GM21825 (cell line): ENCODE results near the gene DUSP12.

Experiments
- ATAC-seq: cut with Tn5 transposase; IDR thresholded peaks from one replicate; pipeline ENCODE4 v1.9.1; 2021; ENCODE audit warnings: mild to moderate bottlenecking, moderate library complexity; ENCODE audit not compliant: unreplicated experiment

DUSP12 gene

DNA sequence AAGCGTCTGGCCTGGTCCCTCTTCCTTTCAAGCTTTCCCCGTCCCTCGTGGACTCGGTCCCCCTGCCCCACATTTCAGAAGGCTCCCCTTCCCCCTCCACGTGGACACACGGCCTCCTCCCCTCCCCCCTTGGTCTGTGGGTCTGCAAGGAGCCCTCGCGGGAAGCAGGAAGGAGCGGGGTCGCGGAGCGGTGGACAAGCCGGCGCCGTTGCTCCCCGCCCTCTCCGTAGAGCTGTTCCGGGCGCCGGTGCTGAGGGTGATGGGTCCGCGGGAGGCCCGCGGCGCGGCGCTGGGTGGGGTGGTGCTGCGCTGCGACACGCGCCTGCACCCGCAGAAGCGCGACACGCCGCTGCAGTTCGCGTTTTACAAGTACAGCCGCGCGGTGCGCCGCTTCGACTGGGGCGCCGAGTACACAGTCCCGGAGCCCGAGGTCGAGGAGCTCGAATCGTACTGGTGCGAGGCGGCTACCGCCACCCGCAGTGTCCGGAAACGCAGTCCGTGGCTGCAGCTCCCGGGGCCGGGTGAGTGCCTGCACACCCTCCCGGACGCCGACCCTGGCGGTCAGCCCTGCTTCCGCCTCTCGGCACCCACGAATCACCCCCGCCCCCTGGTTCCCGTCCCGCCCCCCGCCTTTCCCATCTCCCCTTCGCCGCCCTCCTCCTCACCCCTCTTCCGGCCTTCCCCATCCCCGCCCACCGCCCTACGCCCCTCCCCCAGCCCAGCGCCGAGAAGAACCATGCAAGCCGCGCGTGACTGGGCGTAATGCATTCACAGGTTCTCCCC lies 22.9 kb upstream of the DUSP12 start:
- ATAC-seq: peak; percentile 46

DNA sequence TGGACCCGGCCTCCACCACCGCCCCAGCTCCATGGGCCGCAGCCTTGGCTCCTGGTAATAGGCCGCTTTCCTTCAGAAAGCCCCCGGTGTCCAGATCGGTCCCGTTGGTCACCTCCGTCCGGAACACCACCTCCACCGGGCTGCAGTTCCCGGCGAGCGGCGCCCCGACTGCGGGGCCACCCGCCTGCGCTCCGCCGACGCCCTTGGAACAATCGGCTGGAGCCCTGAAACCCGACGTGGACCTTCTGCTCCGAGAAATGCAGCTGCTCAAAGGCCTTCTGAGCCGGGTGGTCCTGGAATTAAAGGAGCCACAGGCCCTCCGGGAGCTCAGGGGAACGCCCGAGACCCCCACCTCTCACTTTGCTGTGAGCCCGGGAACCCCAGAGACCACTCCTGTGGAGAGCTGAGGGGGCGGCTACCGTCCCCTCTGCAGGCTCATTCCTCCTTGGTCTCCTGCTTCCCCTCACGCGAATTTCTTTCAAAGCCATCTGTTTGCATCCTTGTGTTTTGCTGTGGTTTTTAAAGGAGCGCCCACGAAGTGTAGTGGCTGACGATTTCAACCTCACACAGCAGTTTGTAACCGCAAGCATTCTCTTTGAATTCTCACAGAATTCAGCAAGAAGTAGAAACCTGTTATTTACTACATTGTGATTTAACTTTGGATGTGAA lies 22.2 kb upstream of the DUSP12 start:
- ATAC-seq: peak; percentile 12

DNA sequence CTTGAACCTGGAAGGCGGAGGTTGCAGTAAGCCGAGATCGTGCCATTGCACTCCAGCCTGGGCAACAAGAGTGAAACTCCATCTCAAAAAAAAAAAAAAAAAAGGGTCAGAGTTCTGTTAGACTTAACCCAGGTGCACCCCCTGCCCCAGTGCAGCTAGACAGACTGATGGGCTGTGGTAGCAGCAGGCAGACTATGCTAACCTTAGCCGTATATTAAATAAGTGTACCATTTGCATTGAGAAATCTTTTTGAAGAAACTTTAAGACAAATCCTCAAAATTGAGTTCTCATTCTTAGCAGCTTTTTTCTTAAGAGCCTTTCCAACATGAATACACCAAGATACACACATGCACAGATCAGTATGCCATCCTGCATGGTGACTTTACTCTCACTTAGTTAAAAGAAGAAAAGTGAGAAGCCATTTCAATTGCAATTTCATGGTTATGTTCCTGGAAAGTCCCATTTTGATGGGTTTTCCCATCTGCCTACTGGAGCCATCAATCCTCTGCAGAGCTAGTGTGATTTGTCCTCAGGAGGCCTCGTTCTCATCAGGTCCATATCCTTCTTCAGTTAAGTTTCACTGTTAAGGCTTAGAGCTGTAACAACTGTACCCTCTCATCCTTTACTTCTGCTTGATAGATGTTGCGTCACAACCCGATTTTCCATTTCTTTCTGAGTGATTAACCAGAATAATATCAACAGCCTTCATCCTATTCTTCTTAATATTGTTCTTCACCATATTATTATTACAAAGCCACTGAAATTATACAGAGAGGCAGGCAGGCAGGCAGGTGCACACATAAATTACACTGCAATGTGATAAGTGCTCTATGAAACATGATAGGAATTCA lies 21.0 kb upstream of the DUSP12 start:
- ATAC-seq: no peak

DNA sequence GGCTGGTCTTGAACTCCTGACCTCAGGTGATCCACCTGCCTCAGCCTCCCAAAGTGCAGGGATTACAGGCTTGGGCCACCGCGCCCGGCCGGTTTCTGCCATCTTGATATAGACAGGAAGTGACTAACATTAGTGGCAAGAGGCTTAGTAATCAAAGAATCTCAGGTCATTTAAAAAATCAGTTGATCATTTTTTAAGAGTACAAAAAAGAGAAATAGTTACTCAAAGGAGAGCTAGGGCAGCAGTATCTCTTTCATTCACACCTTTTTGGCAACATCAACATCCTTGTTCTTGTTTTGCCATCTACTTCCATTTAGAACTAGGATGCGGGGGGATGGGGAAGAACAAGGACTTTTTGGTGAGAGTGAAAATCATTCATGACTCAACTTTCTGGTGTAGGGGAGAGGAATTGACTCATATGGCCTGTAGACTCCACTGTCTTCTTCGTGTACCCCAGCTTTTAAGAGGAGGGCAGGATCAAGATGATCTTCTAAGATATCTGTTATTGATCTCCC lies 19.5 kb upstream of the DUSP12 start:
- no peak for ATAC-seq

DNA sequence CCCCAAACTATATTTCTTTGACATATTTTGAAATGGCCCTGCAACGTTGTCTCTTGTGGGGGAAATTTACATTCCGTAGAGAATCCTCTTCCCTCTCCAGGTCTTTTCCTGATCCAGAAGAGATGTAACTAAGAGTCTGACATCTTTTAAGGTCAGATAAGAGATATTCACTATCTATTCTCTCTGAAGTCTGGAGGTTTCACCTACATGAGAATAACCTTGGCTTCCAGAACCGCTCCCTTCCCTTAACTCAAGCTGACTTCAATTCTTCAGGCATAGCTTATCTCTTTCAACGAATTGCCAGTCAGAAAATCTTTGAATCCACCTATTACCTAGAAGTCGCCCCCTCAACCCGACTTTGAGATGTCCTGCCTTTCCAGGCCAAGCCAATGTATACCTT lies 18.3 kb upstream of the DUSP12 start:
- no peak for ATAC-seq

DNA sequence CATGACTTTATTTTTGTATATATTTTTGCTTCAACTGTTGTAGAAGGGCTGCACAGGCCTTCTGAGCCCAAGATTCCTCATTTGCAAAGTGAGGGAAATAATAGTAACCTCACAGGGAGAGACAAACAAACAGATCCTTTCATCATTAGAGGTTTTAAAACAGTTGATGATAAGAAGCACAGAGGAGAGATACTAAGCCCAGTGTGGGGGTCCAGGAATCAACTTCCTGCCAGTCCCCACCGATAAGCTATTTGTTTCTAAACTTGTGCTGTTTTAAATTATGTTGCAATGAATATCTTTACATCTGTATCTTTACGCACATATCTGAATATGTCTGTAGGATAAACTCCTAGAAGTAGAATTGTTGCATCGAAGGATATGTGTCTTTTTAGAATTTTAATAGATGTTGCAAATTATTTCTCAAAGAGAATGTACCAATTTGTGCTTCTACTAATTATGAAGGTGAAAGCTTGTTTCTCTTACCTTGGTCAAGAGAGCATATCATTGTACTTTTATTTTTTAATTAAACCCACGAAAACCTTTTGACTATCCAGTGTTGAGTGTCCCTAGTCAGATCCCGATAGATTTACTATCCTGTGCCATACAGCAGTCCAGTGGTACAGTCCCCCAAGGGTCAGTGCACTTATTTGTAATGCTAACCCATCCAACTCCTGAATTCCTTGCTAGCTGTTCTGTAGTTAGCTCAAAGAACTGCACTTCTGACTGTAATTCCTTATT lies 17.4 kb upstream of the DUSP12 start:
- ATAC-seq: no peak

DNA sequence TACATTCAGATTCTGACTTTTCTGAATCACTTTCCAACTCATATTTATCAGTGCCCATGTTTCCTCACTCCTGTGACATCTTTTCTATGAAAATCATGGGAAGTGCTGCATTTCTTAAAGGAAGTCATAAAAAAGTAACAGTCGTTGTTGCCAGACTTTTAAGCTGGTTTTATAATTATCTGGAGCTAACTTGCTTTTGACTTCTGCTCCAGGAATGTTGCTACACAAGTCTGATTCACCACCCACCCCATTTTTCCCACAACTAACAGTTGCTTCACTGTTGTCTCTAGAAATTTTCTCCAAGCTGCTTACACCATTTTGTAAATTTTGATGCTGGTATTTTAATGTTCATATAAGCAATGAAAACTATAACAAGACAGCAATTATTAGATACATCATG lies 16.1 kb upstream of the DUSP12 start:
- ATAC-seq: no peak

DNA sequence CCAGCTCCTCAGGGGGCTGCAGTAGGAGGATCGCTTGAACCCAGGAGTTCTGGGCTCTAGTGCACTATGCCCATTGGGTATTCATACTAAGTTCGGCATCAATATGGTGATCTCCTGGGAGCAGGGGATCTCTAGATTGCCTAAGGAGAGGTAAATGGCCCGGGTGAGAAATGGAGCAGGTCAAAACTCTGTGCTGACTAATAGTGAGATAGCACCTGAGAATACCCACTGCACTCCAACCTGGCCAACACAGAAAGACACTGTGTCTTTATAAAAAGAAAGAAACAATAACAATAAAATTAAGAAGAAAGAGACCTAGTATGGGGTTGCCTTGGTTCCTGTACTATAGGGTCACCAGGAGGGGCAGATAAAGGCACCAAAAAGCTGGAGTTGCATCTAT lies 13.7 kb upstream of the DUSP12 start:
- no peak for ATAC-seq

DNA sequence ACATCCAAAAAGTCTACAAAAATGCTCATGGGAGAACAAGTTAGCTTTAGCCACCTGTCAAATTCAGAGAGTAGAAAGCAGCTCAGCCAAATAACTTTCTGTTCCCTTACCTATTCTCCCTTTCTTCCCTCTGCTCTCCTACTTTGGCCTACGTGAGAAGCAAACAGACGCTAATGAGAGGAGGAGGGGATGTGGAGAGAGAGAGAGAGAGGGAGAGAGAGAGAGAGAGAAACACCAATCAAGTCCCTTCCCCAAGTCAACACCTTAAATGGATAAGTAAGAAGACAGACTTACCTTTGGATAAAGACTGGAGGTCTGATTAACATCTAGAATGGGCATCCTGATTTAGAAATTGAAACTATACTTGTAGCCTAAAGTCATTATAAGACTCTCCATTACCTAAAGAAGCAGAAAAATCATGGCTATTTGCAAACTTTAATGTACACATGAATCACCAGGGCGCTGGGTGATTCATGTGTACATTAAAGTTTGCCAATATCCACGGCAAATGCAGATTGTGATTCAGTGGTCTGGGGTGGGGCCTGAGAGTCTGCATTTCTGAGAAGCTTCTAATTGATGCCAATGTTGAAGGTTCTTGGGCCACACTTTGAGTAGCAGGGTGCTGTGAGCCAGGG lies 13.1 kb upstream of the DUSP12 start:
- no peak for ATAC-seq

DNA sequence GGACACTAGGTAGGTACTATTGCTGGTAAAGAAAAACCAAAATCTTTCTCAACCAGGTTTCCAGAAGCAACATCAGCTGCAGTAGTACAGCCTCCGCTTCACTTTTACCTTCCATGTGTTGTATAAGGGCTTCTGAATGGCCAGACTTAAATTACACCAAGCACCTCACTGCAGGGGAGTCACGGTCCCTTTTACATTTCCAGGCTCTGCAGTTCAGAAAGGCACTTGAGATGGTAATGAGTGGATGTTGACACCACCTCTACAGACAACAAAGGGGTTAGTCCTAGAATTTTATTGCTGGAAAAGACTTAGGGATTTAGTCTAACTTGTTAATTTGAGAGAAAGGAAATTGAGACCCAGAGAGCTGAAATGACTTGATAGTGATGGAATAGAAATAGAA lies 12.0 kb upstream of the DUSP12 start:
- ATAC-seq: no peak

DNA sequence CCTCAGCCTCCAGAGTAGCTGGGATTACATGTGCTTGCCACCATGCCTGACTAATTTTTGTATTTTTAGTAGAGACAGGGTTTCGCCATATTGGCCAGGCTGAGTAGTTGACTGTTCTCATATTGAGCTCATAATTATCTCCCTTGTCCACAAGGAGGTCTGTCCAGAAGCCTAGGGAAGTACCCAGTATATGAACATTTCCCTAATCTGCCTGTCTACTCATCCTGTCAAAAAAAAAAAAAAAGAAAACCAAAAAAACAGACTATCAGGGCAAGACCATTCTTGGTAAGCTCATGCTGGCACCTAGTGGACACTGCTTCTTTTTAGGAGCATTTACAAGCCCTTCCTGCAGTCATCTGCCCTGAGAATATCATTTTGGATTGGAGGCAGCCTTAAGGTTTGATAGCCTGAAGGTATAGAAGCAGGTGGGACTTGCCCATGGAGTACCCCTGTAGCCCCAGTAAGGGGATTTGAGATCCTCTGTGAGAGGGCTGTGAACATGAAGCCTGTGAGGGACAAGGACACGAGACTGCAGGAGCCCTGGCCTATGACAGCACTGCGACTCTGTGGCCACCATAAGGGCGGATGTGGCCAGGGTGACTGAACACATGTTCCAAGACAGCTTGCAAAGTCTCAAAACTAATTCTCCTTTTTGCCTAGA lies 10.8 kb upstream of the DUSP12 start:
- peak; percentile 62 for ATAC-seq

DNA sequence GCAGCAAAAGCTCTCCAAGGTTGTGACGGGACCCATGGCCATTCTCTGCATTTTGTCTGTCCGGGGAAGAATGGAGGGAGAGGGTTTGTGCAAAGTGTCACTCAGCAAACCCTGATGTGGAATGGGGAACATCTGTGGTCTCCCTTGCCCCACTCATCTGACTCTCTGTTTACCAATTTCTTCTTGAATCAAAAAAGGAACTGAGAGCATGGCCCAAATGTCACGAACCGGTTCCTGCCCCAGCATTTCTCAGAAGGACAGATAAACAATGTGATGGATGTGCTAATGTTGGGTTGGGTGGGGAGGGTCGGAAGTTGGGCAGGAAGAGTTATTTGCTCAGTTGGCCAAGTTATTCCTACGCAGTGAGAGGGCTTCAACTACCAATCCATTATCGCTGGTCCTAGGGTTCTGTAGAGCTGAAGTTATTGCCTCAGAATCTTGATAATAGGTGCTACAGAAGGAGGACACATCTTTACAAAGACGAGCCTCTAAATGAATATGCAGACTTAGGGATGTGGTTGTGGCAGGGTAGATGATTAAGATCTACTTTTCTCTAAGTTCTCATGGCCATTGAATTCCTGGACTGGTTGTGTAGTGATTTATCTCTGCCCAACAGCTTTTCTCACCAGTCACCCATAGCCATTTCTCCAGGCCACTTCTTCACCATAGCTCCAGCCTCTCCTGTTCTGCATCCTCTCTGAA lies 9.6 kb upstream of the DUSP12 start:
- no peak for ATAC-seq

DNA sequence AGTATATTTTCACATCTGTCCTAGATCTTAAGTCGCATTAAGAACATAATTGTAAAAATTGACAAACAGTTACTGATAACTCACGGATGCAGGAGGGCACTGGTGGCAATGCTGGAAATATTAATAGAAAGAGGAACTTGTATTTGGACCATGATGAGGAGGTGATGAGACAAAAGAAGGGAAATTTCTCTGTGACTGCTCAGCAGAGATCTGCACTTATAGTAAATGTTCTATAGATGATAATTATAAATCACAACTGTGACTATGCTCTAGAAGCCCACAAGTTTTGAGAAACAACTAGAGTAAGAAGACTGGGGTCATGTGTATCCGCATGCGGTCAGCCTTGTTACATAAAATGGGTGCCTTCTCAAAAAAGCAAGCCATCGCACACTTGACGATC lies 8.7 kb upstream of the DUSP12 start:
- ATAC-seq: no peak

DNA sequence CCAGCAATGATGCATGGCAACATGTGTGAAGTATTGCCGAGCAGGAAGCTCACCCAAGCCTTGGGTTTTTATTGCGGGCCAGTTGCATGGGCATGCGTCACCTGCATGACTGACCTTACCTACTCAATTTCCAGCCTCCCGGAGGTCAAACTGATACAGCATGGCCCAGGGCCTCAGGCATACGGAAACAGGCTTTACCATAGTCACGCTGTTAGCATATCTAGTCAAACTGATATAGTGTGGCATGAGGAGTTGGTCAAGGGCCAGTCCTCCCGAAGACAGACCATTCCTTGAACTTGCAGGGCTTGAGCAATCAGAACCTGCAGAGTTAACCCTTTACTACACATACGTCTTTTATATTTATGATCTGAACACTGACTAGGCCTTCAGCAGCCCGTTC lies 6.4 kb upstream of the DUSP12 start:
- ATAC-seq: no peak

DNA sequence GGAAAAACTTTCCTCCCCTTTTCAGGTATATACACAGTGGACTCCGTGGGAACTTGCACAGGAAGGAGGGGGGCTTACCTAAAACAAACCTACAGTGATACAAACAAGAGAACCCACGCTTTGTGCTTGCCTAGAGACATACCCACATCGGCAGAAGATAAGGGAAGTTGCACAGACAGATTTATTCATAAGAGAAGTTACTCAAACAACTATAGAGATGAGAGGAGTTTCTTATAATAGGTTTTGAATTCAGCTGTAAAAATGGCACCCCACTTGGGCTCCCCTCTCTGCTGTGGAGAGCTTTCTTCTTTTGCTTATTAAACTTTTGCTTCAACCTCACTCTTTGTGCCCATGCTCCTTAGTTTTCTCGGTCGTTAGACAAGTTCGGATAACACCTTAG lies 1.8 kb upstream of the DUSP12 start:
- ATAC-seq: no peak

DNA sequence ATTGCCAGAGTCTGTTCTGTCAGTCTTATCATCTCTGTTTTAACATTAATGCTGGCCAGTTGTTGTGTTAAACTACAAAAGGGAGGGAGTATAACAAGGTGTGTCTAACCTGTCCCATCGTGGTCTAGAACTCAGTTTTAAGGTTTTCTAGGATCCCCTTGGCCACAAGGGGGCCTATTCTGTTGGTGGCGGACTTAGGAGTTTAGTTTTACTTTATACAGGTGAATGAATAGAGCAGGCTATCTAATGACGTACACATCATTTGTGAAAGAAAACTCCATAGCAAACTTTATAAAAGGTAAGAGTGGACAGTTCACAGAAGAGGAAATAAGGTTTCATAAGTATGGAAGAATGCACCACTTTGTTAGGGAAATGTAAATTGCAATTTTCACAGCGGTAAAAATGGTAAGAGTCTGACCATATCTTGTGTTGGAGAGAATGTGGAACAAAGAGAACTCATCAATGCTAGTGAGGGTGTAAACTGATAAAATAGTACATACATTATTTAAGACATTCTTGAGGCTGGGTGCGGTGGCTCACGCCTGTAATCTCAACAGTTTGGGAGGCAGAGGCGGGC lies 14.0 kb downstream of the DUSP12 start:
- no peak for ATAC-seq

DNA sequence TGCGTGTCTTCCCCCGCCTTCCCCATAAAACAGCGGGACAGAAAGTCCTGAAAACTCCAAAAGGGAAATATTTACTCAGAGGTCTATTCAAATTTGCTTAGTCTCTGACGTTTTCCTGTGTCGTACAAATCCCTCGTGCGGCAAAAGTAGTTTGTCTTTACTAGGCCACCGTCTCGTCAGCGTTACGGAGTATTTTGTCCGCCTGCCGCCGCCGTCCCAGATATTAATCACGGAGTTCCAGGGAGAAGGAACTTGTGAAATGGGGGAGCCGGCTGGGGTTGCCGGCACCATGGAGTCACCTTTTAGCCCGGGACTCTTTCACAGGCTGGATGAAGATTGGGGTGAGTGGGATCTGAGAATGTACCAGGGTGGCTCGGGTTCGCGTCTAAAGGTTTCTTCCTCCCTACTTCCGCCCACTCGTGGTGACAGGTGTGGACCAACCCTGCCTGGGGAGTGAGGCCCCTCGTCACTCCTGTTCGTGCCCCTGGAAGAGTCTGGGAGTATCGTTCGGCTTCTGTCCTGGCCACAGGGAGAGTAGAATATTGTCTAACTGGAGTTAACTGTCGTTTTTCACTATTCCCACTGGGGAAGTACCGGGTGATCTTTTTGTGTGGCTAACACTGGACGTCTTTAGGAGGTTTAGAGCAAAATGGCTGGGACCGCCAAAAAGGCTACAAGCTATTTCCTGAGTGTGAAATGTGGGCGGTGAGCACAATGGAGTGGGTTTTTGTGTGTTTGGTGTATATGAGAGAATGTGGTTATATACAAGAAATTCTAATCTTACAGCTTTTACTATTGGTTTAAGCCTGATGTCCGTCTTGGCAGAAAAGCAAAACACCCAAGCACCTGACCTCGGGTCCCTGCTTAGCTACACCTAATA lies 16.8 kb downstream of the DUSP12 start, which contains the start of gene ATF6:
Gene ATF6 (plus strand): TSS at position 219 of the 880 bp plus-strand sequence. CDS start 41 bp downstream, at position 260.
- ATAC-seq: peak; percentile 64

DNA sequence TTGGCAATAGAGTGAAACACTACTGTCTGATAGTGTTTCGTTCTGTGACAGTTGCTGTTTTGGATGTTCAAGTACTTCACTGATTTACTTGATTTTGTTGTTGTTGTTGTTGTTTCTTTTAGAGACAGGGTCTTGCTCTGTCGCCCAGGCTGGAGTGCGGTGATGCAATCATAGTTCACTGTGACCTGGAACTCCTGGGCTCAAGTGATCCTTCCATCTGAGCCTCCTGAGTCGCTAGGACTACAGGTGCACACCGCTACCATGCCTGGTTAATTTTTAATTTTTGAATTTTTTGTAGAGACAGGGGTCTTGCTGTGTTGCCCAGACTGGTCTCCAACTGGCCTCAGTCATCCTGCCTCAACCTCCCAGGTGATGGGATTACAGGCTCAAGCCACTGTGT lies 18.9 kb downstream of the DUSP12 start:
- ATAC-seq: no peak
